Heart left ventricle (tissue), 13 donors: ENCODE data around the gene ARF1.

Experiments used
- POLR2A ChIP-seq, 2 donors: fragments of 450-650 bp; IDR thresholded peaks; one replicate each; pipeline ENCODE4 v1.6.1; 2017; ENCODE audit warnings: antibody characterized with exemption in 2 of 2, mild to moderate bottlenecking in 2 of 2, moderate library complexity in 2 of 2
- TF ChIP-seq, protein P1 (sequence below), 12 donors: fragments of 200-600 bp; sonication (generic) in 4 of 12; IDR thresholded peaks; one replicate each; pipeline versions ENCODE4 v1.5.0 to v1.8.0; 2018 to 2022; ENCODE audit warnings: antibody characterized with exemption in 12 of 12, mild to moderate bottlenecking in 5 of 12
- donor health status: ischemic (EF 13 %, LVEDD 7.1; RV severe dilation, severe dysfunction).
- donor health status: DM: no; HTN: yes; CAD: no.
- donor health status: DM: no; HTN: no; CAD: no.
- donor health status: ischemic (EF 25% LVEDD 6.9; RV normal size, moderate dysfunction).
- donor health status: ischemic (EF 25% LVEDD 5.7; RV mildly dilated, moderate dysfunction).
- donor health status: ischemic (EF 35%, LVEDD 5.7; RV mildly dilated, moderate dysfunction).
- donor health status: nonischemic (EF 11% LVEDD 7.7; RV severe dilation, severe dysfunction).
- donor health status: DM: yes; HTN: yes; CAD: no.
- donor health status: PGD.
- donor health status: ischemic (EF 29% LVEDD 5.4; RV normal size, mild dysfunction).
- donor health status: nonischemic (EF 23%, LVEDD 6.1; RV moderate dilation, normal function).

DNA sequence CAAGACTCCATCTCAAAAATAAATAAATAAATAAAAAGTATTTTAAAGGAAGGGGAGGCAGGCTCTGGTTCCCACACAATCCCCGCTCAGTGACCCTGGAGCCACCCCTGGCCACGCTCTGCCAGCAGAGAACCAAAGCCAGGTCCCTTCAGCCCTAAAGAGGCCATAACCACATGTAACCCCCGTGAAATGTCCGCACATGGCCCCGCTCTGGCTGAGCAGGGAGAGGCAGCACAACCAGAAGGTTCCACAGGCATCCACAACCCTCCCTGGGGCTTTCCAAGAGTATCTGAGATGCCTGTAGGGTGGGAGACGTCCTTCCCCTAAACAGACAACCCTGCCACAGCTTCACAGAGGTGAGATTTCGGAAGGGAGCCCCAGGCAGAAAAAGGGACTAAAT is 1.4 kb upstream of the ARF1 start:
- TF ChIP-seq, protein P1, sequence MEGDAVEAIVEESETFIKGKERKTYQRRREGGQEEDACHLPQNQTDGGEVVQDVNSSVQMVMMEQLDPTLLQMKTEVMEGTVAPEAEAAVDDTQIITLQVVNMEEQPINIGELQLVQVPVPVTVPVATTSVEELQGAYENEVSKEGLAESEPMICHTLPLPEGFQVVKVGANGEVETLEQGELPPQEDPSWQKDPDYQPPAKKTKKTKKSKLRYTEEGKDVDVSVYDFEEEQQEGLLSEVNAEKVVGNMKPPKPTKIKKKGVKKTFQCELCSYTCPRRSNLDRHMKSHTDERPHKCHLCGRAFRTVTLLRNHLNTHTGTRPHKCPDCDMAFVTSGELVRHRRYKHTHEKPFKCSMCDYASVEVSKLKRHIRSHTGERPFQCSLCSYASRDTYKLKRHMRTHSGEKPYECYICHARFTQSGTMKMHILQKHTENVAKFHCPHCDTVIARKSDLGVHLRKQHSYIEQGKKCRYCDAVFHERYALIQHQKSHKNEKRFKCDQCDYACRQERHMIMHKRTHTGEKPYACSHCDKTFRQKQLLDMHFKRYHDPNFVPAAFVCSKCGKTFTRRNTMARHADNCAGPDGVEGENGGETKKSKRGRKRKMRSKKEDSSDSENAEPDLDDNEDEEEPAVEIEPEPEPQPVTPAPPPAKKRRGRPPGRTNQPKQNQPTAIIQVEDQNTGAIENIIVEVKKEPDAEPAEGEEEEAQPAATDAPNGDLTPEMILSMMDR (IDR thresholded peaks at IDR 0.05): no peak
- TF ChIP-seq POLR2A (IDR thresholded peaks at IDR 0.05): no peak
